ENCODE measurements around the gene LHFPL3.

LHFPL3 gene

DNA sequence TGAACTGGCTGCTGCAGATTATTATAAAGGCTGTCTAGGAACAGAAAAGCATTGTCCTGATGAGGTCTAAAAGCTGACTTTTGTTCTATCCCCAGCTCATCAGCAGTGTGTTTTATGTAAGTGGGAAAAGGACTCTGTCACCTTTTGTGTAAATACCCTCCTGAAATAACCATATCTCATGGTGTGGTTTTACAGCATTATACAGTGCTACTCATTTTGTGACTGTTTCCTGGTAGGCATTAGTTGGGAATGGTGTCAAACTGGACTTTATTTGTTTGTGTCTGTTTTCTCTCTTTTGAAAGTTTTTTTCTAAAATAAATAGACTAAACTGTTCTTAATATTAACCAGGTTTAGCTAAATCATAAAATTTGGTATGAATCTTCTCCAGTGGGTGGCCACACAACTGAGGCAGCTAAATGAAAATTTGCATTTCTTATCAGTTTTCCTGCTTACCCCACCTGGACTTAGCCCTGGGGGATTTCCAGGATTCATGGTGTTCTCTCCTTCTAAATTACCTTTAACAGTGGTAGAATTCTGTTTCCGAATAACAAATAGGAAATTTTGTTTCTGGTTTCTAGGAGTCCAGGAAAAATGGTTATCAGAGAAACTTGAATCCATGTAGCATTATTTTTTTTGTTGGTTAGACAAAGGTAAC, 140.9 kb downstream of the LHFPL3 start:
- DNase-seq (ENCODE audit: extremely low read depth, low read depth): no peak
- TF ChIP-seq, protein P1, sequence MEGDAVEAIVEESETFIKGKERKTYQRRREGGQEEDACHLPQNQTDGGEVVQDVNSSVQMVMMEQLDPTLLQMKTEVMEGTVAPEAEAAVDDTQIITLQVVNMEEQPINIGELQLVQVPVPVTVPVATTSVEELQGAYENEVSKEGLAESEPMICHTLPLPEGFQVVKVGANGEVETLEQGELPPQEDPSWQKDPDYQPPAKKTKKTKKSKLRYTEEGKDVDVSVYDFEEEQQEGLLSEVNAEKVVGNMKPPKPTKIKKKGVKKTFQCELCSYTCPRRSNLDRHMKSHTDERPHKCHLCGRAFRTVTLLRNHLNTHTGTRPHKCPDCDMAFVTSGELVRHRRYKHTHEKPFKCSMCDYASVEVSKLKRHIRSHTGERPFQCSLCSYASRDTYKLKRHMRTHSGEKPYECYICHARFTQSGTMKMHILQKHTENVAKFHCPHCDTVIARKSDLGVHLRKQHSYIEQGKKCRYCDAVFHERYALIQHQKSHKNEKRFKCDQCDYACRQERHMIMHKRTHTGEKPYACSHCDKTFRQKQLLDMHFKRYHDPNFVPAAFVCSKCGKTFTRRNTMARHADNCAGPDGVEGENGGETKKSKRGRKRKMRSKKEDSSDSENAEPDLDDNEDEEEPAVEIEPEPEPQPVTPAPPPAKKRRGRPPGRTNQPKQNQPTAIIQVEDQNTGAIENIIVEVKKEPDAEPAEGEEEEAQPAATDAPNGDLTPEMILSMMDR (IDR thresholded peaks at IDR 0.05; ENCODE audit: low read depth, low read length): no peak

DNA sequence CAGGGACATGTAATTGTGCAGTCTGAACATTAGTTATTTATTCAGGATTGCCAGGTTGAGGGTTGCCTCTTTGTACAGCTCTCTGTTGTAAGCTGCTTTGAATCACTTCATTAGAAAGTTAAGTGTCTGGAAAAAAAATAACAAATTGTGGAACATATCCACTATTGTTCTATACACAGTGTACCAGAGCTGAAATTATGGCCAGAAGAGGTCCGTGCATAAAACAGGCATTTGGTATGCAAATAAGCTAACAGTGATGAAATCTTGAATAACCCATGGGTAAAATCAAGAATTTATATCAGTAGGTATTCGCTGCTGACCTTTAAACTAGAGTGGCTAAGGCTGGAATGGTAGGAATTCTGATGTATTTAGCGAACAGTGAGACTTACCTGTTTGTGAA, 152.1 kb downstream of the LHFPL3 start:
- TF ChIP-seq, protein P1 (IDR thresholded peaks at IDR 0.05; ENCODE audit: low read depth, low read length): no peak
- DNase-seq (ENCODE audit: extremely low read depth, low read depth): no peak

DNA sequence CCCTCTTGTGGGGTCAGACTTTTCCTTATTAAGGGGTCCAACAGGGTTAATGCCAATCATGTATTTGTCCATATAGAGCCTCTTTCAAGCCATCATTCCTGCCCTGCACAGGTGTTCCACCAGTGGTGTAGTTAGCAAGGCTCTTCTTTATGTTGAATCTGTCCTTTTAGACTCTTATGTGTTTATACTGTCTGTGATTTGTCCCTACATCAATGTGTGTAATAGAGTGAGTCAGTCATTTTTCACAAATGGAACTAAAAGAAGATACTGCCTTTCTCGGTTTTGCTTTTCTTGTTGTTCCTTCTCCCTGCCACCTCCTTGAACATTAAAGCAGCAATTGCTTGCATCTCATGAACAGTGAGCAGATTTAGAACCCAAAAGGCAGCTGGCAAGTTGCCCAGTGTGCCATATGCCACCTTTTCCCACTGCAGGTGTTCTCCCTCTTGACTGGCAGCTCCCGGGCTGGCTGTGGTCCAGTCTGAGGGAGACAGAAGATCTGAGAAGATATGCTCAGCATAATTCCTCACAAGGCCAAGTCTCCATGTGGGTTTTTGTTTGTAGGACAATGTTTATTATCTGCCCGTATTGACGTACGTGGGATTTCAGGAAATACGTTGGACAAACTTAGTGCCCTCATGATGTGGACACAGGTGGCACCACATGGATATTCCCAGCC, 154.1 kb downstream of the LHFPL3 start:
- TF ChIP-seq, protein P1 (IDR thresholded peaks at IDR 0.05; ENCODE audit: low read depth, low read length): no peak
- DNase-seq (ENCODE audit: extremely low read depth, low read depth): no peak

- no peak for DNase-seq (ENCODE audit: extremely low read depth, low read depth)
- TF ChIP-seq, protein P1 (IDR thresholded peaks at IDR 0.05; ENCODE audit: low read depth, low read length): no peak
Measured at GRCh38 chr7:104486931-104487330, 158.5 kb downstream of the LHFPL3 start.

DNA sequence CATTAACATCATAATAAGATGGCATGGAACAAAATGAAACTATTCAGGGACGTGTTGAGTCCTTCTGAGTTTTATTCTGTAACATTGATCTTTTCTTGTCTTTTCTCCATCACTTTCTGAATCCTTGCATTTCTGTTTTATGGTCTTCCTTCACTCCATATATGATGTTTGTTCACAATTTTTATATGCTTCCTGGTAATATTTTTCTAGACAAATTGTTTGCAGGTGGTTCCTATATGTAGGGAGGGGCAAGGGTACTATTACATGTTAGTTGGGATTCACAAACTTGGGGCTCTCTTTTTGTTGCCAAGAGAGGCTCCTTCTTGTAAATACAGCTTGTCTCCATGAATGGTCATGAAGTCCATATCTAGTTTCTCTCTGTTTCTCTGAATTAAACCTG, 159.2 kb downstream of the LHFPL3 start:
- TF ChIP-seq, protein P1 (IDR thresholded peaks at IDR 0.05; ENCODE audit: low read depth, low read length): no peak
- no peak for DNase-seq (ENCODE audit: extremely low read depth, low read depth)

DNA sequence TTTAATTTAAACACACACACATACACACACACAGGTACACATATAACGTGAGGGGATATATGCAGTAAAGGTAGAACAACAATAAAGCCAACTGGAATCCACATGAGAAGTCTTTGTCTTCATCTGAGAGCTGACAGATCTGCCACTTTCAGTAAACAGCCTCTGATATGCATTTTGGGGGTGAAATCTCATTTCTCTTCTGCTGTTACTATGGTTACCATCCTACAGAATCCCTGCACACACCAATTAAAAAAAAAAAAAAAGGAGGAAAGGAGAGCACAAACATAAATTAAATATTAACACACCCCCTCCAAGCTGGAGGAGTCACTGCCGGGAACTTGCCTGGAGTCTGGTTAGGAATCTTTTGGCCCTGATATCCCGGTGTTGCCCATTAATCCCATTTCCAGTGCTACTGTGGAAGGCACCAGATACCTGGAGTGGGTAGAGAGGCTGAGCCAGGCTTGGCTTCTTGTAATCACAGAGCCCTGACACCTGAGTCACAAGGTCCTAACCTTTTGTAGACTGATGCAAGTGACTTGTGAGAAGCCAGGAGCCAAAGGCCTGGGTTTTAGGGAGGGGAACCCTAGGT, 169.1 kb downstream of the LHFPL3 start:
- DNase-seq (ENCODE audit: extremely low read depth, low read depth): no peak
- TF ChIP-seq, protein P1 (IDR thresholded peaks at IDR 0.05; ENCODE audit: low read depth, low read length): no peak

GRCh38 chr7:104499975-104500374, 171.6 kb downstream of the LHFPL3 start:
- TF ChIP-seq, protein P1 (IDR thresholded peaks at IDR 0.05; ENCODE audit: low read depth, low read length): no peak
- DNase-seq (ENCODE audit: extremely low read depth, low read depth): no peak

All from AG09319 (cell line).